Measurements from ENCODE around the gene NOL4L. TPM values are rescaled to one million over a fixed set of nuclear protein-coding genes. Genes with fewer than 3 reads are reported as not detected.

Gene NOL4L
- total RNA-seq, 1 experiment from 2014 or later = 40.9 TPM

- POLR2A ChIA-PET (ENCODE audit: unreplicated experiment) = no interaction called here
- peaks cover 55% of the 10 kb centered on the region for H3K36me3 ChIP-seq (ENCODE audit: low read depth)
Measured at GRCh38 chr20:32431457-32431856, 153.7 kb downstream of the NOL4L start.

GRCh38 chr20:32429745-32430360, 155.3 kb downstream of the NOL4L start:
- TF ChIP-seq, protein P1, sequence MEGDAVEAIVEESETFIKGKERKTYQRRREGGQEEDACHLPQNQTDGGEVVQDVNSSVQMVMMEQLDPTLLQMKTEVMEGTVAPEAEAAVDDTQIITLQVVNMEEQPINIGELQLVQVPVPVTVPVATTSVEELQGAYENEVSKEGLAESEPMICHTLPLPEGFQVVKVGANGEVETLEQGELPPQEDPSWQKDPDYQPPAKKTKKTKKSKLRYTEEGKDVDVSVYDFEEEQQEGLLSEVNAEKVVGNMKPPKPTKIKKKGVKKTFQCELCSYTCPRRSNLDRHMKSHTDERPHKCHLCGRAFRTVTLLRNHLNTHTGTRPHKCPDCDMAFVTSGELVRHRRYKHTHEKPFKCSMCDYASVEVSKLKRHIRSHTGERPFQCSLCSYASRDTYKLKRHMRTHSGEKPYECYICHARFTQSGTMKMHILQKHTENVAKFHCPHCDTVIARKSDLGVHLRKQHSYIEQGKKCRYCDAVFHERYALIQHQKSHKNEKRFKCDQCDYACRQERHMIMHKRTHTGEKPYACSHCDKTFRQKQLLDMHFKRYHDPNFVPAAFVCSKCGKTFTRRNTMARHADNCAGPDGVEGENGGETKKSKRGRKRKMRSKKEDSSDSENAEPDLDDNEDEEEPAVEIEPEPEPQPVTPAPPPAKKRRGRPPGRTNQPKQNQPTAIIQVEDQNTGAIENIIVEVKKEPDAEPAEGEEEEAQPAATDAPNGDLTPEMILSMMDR (conservative IDR thresholded peaks at IDR 0.05) = no peak
- no peak for TF ChIP-seq EZH2 (IDR thresholded peaks at IDR 0.05; ENCODE audit: low read depth)
- POLR2A ChIA-PET (ENCODE audit: unreplicated experiment) = no interaction called here
- intact Hi-C loops (cut with micrococcal nuclease; ENCODE audit: unreplicated experiment) = no loop called here

More at GRCh38 chr20:32431457-32431856, 153.7 kb downstream of the NOL4L start:
- no peaks in the 10 kb centered on the region for H3K9me2 ChIP-seq (ENCODE audit: insufficient read depth)
- H2AFZ ChIP-seq = no peak overlapping the region
- no TSS peak for BruUV-seq (replicated peaks)
- peaks cover 16% of the 10 kb centered on the region for H4K20me1 ChIP-seq (ENCODE audit: insufficient read depth)
- H3K27ac ChIP-seq = no peak overlapping the region
- CTCF ChIA-PET = no interaction called here
- H3K27me3 ChIP-seq (ENCODE audit: insufficient read depth, low read depth) = no peaks in the 10 kb centered on the region
- intact Hi-C loops (cut with micrococcal nuclease; ENCODE audit: unreplicated experiment) = no loop called here
- no peaks in the 10 kb centered on the region for H3K4me1 ChIP-seq (replicated peaks; ENCODE audit: insufficient read depth)
- DNase-seq = no peak
- no peak for TF ChIP-seq EZH2 (IDR thresholded peaks at IDR 0.05; ENCODE audit: low read depth)
- TF ChIP-seq, protein P1 (conservative IDR thresholded peaks at IDR 0.05) = no peak
- no peaks in the 10 kb centered on the region; the same call in 1 of the 2 replicates for H3K79me2 ChIP-seq (ENCODE audit: low read depth)
- no peak overlapping the region for H3K4me2 ChIP-seq
- H3K9me3 ChIP-seq (ENCODE audit: insufficient read depth, low read depth) = no peaks in the 10 kb centered on the region
- H3K4me3 ChIP-seq = no peak overlapping the region
- 0 out of 2 replicates have a peak, but pooled peaks cover 7% of the 10 kb centered on the region for H3F3A ChIP-seq (ENCODE audit: insufficient read depth, low read depth)

DNA sequence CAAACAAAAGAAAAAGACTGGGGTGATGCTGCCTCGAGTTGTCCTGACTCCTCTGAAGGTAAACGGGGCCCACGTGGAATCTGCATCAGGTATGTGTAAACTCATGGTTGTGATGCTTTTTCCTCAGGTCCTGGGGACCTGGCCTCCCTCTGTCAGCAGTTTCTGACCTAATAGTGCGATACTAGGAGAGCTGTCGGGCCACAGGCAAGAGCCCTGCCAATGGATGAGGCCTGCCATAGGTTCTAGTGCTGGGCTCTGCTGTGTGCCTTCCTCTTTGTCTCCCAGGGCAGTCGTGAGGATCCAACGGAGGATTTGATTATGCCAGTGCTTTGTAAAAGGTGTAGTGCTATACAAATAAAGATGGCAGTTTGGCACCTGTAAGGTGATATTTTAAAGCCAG, 155.8 kb downstream of the NOL4L start:
- no TSS peak for BruUV-seq (replicated peaks)
- intact Hi-C loops (cut with micrococcal nuclease; ENCODE audit: unreplicated experiment) = no loop called here
- H3K36me3 ChIP-seq (ENCODE audit: low read depth) = peaks cover 46% of the 10 kb centered on the region
- peaks cover 19% of the 10 kb centered on the region for H3K79me2 ChIP-seq (ENCODE audit: low read depth)
- H3K27ac ChIP-seq = no peak overlapping the region
- peaks cover 23% of the 10 kb centered on the region for H4K20me1 ChIP-seq (ENCODE audit: insufficient read depth)
- no peaks in the 10 kb centered on the region for H3K9me2 ChIP-seq (ENCODE audit: insufficient read depth)
- DNase-seq = no peak
- 0 out of 2 replicates have a peak, but pooled peaks cover 7% of the 10 kb centered on the region for H3F3A ChIP-seq (ENCODE audit: insufficient read depth, low read depth)
- no peak overlapping the region for H3K4me2 ChIP-seq
- ChIA-PET CTCF (interaction anchor here (0.6 kb wide), 1 partner anchor 319 kb away, joined by 3 read pairs; no protein-coding TSS in a partner anchor), POLR2A (ENCODE audit: unreplicated experiment) (no interaction called here)
- H3K27me3 ChIP-seq (ENCODE audit: insufficient read depth, low read depth) = no peaks in the 10 kb centered on the region
- H3K9me3 ChIP-seq (ENCODE audit: insufficient read depth, low read depth) = no peaks in the 10 kb centered on the region
- no peak for TF ChIP-seq EZH2 (IDR thresholded peaks at IDR 0.05; ENCODE audit: low read depth)
- TF ChIP-seq, protein P1 (conservative IDR thresholded peaks at IDR 0.05) = no peak
- no peak overlapping the region for H2AFZ ChIP-seq
- H3K4me3 ChIP-seq = no peak overlapping the region
- no peaks in the 10 kb centered on the region for H3K4me1 ChIP-seq (replicated peaks; ENCODE audit: insufficient read depth)

More at GRCh38 chr20:32429745-32430360, 155.3 kb downstream of the NOL4L start:
- CTCF ChIA-PET = interaction anchor here (0.6 to 1.0 kb wide), 2 partner anchors 68 to 320 kb away, joined by 3 read pairs; no protein-coding TSS in a partner anchor
- Histone ChIP-seq H2AFZ (no peak overlapping the region), H3K27ac (no peak overlapping the region), H3K9me2 (ENCODE audit: insufficient read depth) (no peaks in the 10 kb centered on the region), H3K4me1 (replicated peaks; ENCODE audit: insufficient read depth) (no peaks in the 10 kb centered on the region), H3K79me2 (ENCODE audit: low read depth) (peaks cover 14% of the 10 kb centered on the region), H3K27me3 (ENCODE audit: insufficient read depth, low read depth) (no peaks in the 10 kb centered on the region), H4K20me1 (ENCODE audit: insufficient read depth) (peaks cover 20% of the 10 kb centered on the region; the same call in 1 of the 2 replicates), H3K36me3 (ENCODE audit: low read depth) (peaks cover 51% of the 10 kb centered on the region), H3K9me3 (ENCODE audit: insufficient read depth, low read depth) (no peaks in the 10 kb centered on the region), H3K4me2 (no peak overlapping the region), H3F3A (ENCODE audit: insufficient read depth, low read depth) (0 out of 2 replicates have a peak, but pooled peaks cover 7% of the 10 kb centered on the region), H3K4me3 (no peak overlapping the region)
- DNase-seq = no peak
- BruUV-seq (replicated peaks) = no TSS peak
